K562 (cell line): ENCODE data around the gene ARHGEF4. TPM values are rescaled to one million over a fixed set of nuclear protein-coding genes. Genes with fewer than 3 reads are reported as not detected.

Source experiments
- ATAC-seq: fragments of 200-7000 bp; cut with Tn5 transposase; 3 replicates; pipeline ENCODE4 v1.9.1; 2020; ENCODE audit warnings: moderate library complexity
- BruUV-seq: library from RNA; stranded (reverse); fragments of 400-500 nt; replicated peaks from 2 replicates; lab custom pipeline; 2021; lab: Mats Ljungman, UMichigan
- CTCF ChIA-PET: fragments of 300-600 bp; formaldehyde crosslinking; extraction: SDS; loops from one replicate; lab custom pipeline; 2021; ENCODE audit warnings: low intra/inter-chr PET ratio; lab: Yijun Ruan, JAX
- POLR2A ChIA-PET: fragments of 300-600, 350-650 bp; sonication (Branson Sonifier 250); formaldehyde crosslinking; extraction: SDS; loops from one replicate; lab custom pipeline; 2021; ENCODE audit warnings: antibody characterized with exemption, inconsistent platforms; lab: Yijun Ruan, JAX
- DNase-seq, 4 experiments: peaks; one replicate each; pipeline versions ENCODE4 v3.0.0 to v3.0.0-alpha.2; 2011 to 2018; ENCODE audit warnings: low spot score in 3 of 4, mixed read lengths in 3 of 4; ENCODE audit errors: extremely low read depth in 1 of 4
- FAIRE-seq: peaks from 2 replicates; lab custom pipeline; 2011; peaks lifted over from hg19 to GRCh38; lab: Jason Lieb, UNC
- H2AFZ ChIP-seq: 2 replicates; pipeline ENCODE4 v1.6.0; 2011; ENCODE audit warnings: low read depth, low read length, control low read depth, inconsistent platforms
- H3K27ac ChIP-seq: fragments of 200-600 bp; 3 replicates; pipeline ENCODE4 v1.8.0; 2011; ENCODE audit warnings: low read depth, mild to moderate bottlenecking, control low read depth, inconsistent platforms, low read length, moderate library complexity, mixed read lengths; ENCODE audit errors: extremely low read depth
- H3K27me3 ChIP-seq, 2 experiments: fragments of 300-600 bp in 1 of 2; 2 replicates in 1 of 2; 3 replicates in 1 of 2; pipeline versions ENCODE4 v1.6.0 to v1.8.0; 2011; ENCODE audit warnings: inconsistent platforms in 2 of 2, low read length in 2 of 2, mild to moderate bottlenecking in 1 of 2, mixed read lengths in 1 of 2, moderate library complexity in 1 of 2; ENCODE audit not compliant: control insufficient read depth in 2 of 2, insufficient read depth in 2 of 2
- H3K36me3 ChIP-seq: fragments of 300-600 bp; 3 replicates; pipeline ENCODE4 v1.8.0; 2011; ENCODE audit warnings: mild to moderate bottlenecking, low read length, inconsistent platforms; ENCODE audit not compliant: control insufficient read depth, insufficient read depth
- H3K4me1 ChIP-seq, 2 experiments: fragments of 200-600 bp in 1 of 2; replicated peaks in 1 of 2; 2 replicates in 1 of 2; 3 replicates in 1 of 2; pipeline versions ENCODE4 v1.5.1 to v1.8.0; 2011; ENCODE audit warnings: inconsistent platforms in 2 of 2, low read length in 2 of 2, mild to moderate bottlenecking in 1 of 2, mixed read lengths in 1 of 2, moderate library complexity in 1 of 2; ENCODE audit not compliant: control insufficient read depth in 2 of 2, insufficient read depth in 2 of 2
- H3K4me2 ChIP-seq: 2 replicates; pipeline ENCODE4 v1.6.1; 2011; ENCODE audit warnings: low read length, control low read depth, inconsistent platforms, mixed read lengths; ENCODE audit not compliant: insufficient read depth
- H3K4me3 ChIP-seq: fragments of 200-600 bp; sonication (generic), shearing (Covaris generic); 2 replicates; pipeline ENCODE4 v1.5.1; 2016; ENCODE audit warnings: control low read depth, inconsistent platforms
- H3K79me2 ChIP-seq: fragments of 200-600 bp; 3 replicates; pipeline ENCODE4 v1.8.0; 2011; ENCODE audit warnings: low read length, inconsistent platforms; ENCODE audit not compliant: control insufficient read depth, insufficient read depth
- H3K9ac ChIP-seq, 2 experiments: 2 replicates each; pipeline versions ENCODE4 v1.6.0 to v1.6.1; 2011; ENCODE audit warnings: low read depth in 2 of 2, low read length in 2 of 2, control low read depth in 1 of 2, inconsistent platforms in 1 of 2, mild to moderate bottlenecking in 1 of 2, mixed read lengths in 1 of 2; ENCODE audit not compliant: insufficient read depth in 1 of 2
- H3K9me1 ChIP-seq: one replicate; pipeline ENCODE4 v1.6.0; 2011; ENCODE audit warnings: inconsistent platforms, mild to moderate bottlenecking, low read length, moderate library complexity; ENCODE audit not compliant: control insufficient read depth, insufficient read depth
- H3K9me3 ChIP-seq: replicated peaks from 2 replicates; pipeline ENCODE4 v1.5.1; 2011; ENCODE audit warnings: low read depth, low read length, inconsistent platforms; ENCODE audit not compliant: control insufficient read depth, insufficient read depth
- H4K20me1 ChIP-seq: replicated peaks from 2 replicates; pipeline ENCODE4 v1.6.1; 2011; ENCODE audit warnings: low read length, inconsistent platforms, mixed read lengths; ENCODE audit not compliant: control insufficient read depth, insufficient read depth
- ATF3 ChIP-seq, 2 experiments: fragments of 450-650 bp in 1 of 2; sonication (generic) in 1 of 2; formaldehyde crosslinking in 1 of 2; IDR thresholded peaks in 1 of 2; conservative IDR thresholded peaks in 1 of 2; 2 replicates each; pipeline versions ENCODE4 v1.6.1 to v1.8.1; 2016 to 2023; ENCODE audit warnings: mild to moderate bottlenecking in 2 of 2, moderate library complexity in 2 of 2, inconsistent platforms in 1 of 2, missing genetic modification reagents in 1 of 2
- ELF2 ChIP-seq: fragments of 250-450 bp; sonication (Bioruptor Pico); IDR thresholded peaks from 2 replicates; pipeline ENCODE4 v1.5.0; 2021; ENCODE audit warnings: mild to moderate bottlenecking
- HINFP ChIP-seq: fragments of 450-650 bp; conservative IDR thresholded peaks from 2 replicates; pipeline ENCODE4 v1.6.1; 2016; ENCODE audit warnings: missing genetic modification characterization, low read depth, mild to moderate bottlenecking, control low read depth, missing compliant biosample characterization
- HOXB6 ChIP-seq: fragments of 250-450 bp; sonication (Bioruptor Pico); IDR thresholded peaks from 2 replicates; pipeline ENCODE4 v1.5.1; 2022; ENCODE audit warnings: mild to moderate bottlenecking, borderline replicate concordance
- KLF10 ChIP-seq: fragments of 250-450 bp; sonication (Bioruptor Pico); IDR thresholded peaks from 2 replicates; pipeline ENCODE4 v1.6.1; 2021; ENCODE audit warnings: matching md5 sums
- MECOM ChIP-seq: fragments of 250-450 bp; sonication (Bioruptor Pico); IDR thresholded peaks from 2 replicates; pipeline ENCODE4 v1.8.0; 2022; ENCODE audit warnings: inconsistent platforms
- NONO ChIP-seq, 2 experiments: fragments of 200-400 bp in 1 of 2; fragments of 450-650 bp in 1 of 2; formaldehyde crosslinking in 1 of 2; IDR thresholded peaks; 2 replicates each; pipeline ENCODE4 v1.6.1; 2017; ENCODE audit warnings: low read depth in 2 of 2, mild to moderate bottlenecking in 2 of 2, moderate library complexity in 2 of 2, low read length in 1 of 2
- NR4A1 ChIP-seq, 2 experiments: fragments of 250-450 bp in 1 of 2; fragments of 450-650 bp in 1 of 2; sonication (Bioruptor Pico) in 1 of 2; IDR thresholded peaks; 2 replicates each; pipeline versions ENCODE4 v1.4.0 to v1.6.1; 2016 to 2020; ENCODE audit warnings: mild to moderate bottlenecking in 2 of 2, missing compliant biosample characterization in 1 of 2, missing genetic modification characterization in 1 of 2, moderate library complexity in 1 of 2
- PHTF2 ChIP-seq: fragments of 250-450 bp; sonication (Bioruptor Pico); IDR thresholded peaks from 2 replicates; pipeline ENCODE4 v1.5.0; 2021; ENCODE audit warnings: mild to moderate bottlenecking
- RAD21 ChIP-seq, 2 experiments: fragments of 250-450 bp in 1 of 2; fragments of 450-650 bp in 1 of 2; sonication (Bioruptor Pico) in 1 of 2; formaldehyde crosslinking in 1 of 2; IDR thresholded peaks in 1 of 2; conservative IDR thresholded peaks in 1 of 2; 2 replicates each; pipeline versions ENCODE4 v1.4.0 to v1.8.0; 2020 to 2022; ENCODE audit warnings: mild to moderate bottlenecking in 2 of 2, moderate library complexity in 1 of 2
- SRF ChIP-seq, 2 experiments: fragments of 250-450, 450-650 bp in 1 of 2; sonication (Bioruptor Pico) in 1 of 2; sonication (generic) in 1 of 2; formaldehyde crosslinking; IDR thresholded peaks; 2 replicates each; pipeline versions ENCODE4 v1.5.0 to v1.5.1; 2020 to 2022; ENCODE audit warnings: mild to moderate bottlenecking in 1 of 2, missing genetic modification reagents in 1 of 2
- TBL1XR1 ChIP-seq, 2 experiments: IDR thresholded peaks; 2 replicates each; pipeline ENCODE4 v1.6.1; 2012; ENCODE audit warnings: improper control_type of control experiment in 2 of 2, low read length in 2 of 2, mild to moderate bottlenecking in 1 of 2
- ZKSCAN8 ChIP-seq: fragments of 200-800 bp; sonication (Bioruptor generic); IDR thresholded peaks from 2 replicates; pipeline ENCODE4 v1.6.1; 2016; ENCODE audit warnings: missing genetic modification characterization, missing compliant biosample characterization
- ZNF23 ChIP-seq: fragments of 250-450 bp; sonication (Bioruptor Pico); IDR thresholded peaks from 2 replicates; pipeline ENCODE4 v1.4.0; 2020; ENCODE audit warnings: mild to moderate bottlenecking
- WGBS: fragments of 100-300 bp; shearing (Covaris generic); methylation state at CpG from one replicate; pipeline ENCODE4 v1.1.6; 2016; ENCODE audit warnings: low coverage, mixed read lengths; ENCODE audit not compliant: insufficient coverage; ENCODE audit errors: missing lambda C conversion rate; 5-methylcytosine and 5-hydroxymethylcytosine counted together
- in situ Hi-C: fragments of 300-500 bp; cut with MboI; formaldehyde crosslinking; loops from 4 replicates; pipeline ENCODE4 v1.15.0; 2018; ENCODE audit warnings: inconsistent platforms, mixed read lengths
- intact Hi-C: fragments of 100-400 bp; cut with micrococcal nuclease; formaldehyde crosslinking; loops from 2 replicates; pipeline ENCODE4 v1.14.2; 2022
- polyA plus RNA-seq, 8 experiments: library from polyadenylated mRNA; depleted of rRNA in 4 of 8; stranded (reverse) in 5 of 8; unstranded in 3 of 8; fragments of >200 nt; fragmentation: Nextera tagmentation in 2 of 8; fragmentation: Illumina TruSeq in 1 of 8; extraction: Ambion mirVana in 2 of 8; extraction: Trizol in 1 of 8; gene quantifications; 2 replicates each; pipeline versions ENCODE4 v1.2.1 to v1.2.3, GENCODE V29; 2011 to 2014; ENCODE audit warnings: inconsistent platforms in 1 of 8, missing spikeins in 1 of 8
- total RNA-seq, 7 experiments: library from RNA; depleted of rRNA in 6 of 7; stranded (reverse); fragments of >200 nt in 6 of 7; fragmentation: Illumina TruSeq in 2 of 7; extraction: Trizol in 2 of 7; gene quantifications; 2 replicates each; pipeline versions ENCODE4 v1.2.1 to v1.2.3, GENCODE V29; 2011 to 2021; ENCODE audit warnings: low replicate concordance in 1 of 7
- TF ChIP-seq, protein P1 (sequence below): fragments of 450-650 bp; IDR thresholded peaks from one replicate; pipeline ENCODE4 v1.6.1; 2018; ENCODE audit warnings: mild to moderate bottlenecking, moderate library complexity; ENCODE audit not compliant: partially characterized antibody
- TF ChIP-seq, protein P2 (sequence below): sonication (generic); formaldehyde crosslinking; IDR thresholded peaks from 2 replicates; pipeline ENCODE4 v1.8.0; 2022; ENCODE audit warnings: mild to moderate bottlenecking, missing genetic modification reagents

Gene ARHGEF4
- total and polyA plus RNA-seq, 9 of the 15 experiments (the other 6 are each of a cell fraction or from before 2014, with no cell fraction given) = not detected

DNA sequence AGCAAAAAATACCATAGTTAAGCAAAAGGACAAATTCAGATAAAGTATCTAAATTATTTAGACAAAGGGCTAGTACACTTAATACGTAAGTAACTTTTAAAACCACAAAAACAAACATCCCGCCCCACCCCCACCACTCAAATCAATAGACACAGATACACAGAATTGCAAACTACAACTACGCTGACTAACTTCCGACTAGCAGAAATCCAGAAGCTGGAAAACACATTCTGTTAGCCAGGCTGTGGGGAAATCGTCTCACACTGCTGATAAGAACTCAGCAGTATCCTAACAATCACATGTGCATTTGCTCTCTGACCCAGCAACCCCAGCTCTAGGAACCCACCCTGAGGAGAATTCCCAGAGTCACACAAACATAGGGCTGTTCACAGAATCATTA is 240.0 kb downstream of the ARHGEF4 start:
- H4K20me1 ChIP-seq = peaks cover 9% of the 10 kb centered on the region
- H3K4me3 ChIP-seq = no peak overlapping the region
- no peak overlapping the region for H3K27ac ChIP-seq
- in situ Hi-C loops (no loop called here), intact Hi-C loops (no loop called here)
- H3K9me1 ChIP-seq = no peaks in the 10 kb centered on the region
- H3K36me3 ChIP-seq = peaks cover 89% of the 10 kb centered on the region; the same call in 2 of the 3 replicates
- no peaks in the 10 kb centered on the region for H3K9me3 ChIP-seq
- H2AFZ ChIP-seq = no peak overlapping the region
- CTCF ChIA-PET = no interaction called here
- DNase-seq (no peak), FAIRE-seq (no peak), ATAC-seq (no peak)
- no peaks in the 10 kb centered on the region for H3K27me3 ChIP-seq
- H3K4me1 ChIP-seq = no peaks in the 10 kb centered on the region
- no peak overlapping the region for H3K4me2 ChIP-seq
- H3K79me2 ChIP-seq = peaks cover 75% of the 10 kb centered on the region
- BruUV-seq = no TSS peak
- 77% methylated on average over 5 of the region's 5 CpGs for WGBS
- H3K9ac ChIP-seq = no peak overlapping the region
- POLR2A ChIA-PET = no interaction called here
- TF ChIP-seq NONO (IDR thresholded peaks at IDR 0.05; ENCODE audit: low read depth in 2 of 2, low read length in 1 of 2) = no peak
- no peak for TF ChIP-seq MECOM (CRISPR knock-in tag)
- TF ChIP-seq, protein P1, sequence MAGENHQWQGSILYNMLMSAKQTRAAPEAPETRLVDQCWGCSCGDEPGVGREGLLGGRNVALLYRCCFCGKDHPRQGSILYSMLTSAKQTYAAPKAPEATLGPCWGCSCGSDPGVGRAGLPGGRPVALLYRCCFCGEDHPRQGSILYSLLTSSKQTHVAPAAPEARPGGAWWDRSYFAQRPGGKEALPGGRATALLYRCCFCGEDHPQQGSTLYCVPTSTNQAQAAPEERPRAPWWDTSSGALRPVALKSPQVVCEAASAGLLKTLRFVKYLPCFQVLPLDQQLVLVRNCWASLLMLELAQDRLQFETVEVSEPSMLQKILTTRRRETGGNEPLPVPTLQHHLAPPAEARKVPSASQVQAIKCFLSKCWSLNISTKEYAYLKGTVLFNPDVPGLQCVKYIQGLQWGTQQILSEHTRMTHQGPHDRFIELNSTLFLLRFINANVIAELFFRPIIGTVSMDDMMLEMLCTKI = no peak
- TF ChIP-seq ZNF23 = no peak
- TF ChIP-seq HINFP (tag) = no peak
- no peak for TF ChIP-seq HOXB6 (CRISPR knock-in tag)
- no peak for TF ChIP-seq NR4A1 (CRISPR knock-in tag; IDR thresholded peaks at IDR 0.05)
- TF ChIP-seq NR4A1 (tag; IDR thresholded peaks at IDR 0.05) = no peak
- TF ChIP-seq PHTF2 = no peak
- no peak for TF ChIP-seq KLF10
- TF ChIP-seq, protein P2, sequence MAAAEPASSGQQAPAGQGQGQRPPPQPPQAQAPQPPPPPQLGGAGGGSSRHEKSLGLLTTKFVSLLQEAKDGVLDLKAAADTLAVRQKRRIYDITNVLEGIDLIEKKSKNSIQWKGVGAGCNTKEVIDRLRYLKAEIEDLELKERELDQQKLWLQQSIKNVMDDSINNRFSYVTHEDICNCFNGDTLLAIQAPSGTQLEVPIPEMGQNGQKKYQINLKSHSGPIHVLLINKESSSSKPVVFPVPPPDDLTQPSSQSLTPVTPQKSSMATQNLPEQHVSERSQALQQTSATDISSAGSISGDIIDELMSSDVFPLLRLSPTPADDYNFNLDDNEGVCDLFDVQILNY = no peak
- no peak for TF ChIP-seq SRF (CRISPR knock-in tag; IDR thresholded peaks at IDR 0.05)
- no peak for TF ChIP-seq ZKSCAN8
- no peak for TF ChIP-seq ELF2
- TF ChIP-seq TBL1XR1 (IDR thresholded peaks at IDR 0.05; ENCODE audit: low read length in 2 of 2) = no peak
- TF ChIP-seq RAD21 (CRISPR knock-in tag; conservative IDR thresholded peaks at IDR 0.05 in 1 of 2, IDR thresholded peaks at IDR 0.05 in 1 of 2) = no peak
- TF ChIP-seq ATF3 (IDR thresholded peaks at IDR 0.05) = no peak
- no peak for TF ChIP-seq ATF3 (CRISPR knock-in tag; conservative IDR thresholded peaks at IDR 0.05)
